OCI-LY7 (cell line): ENCODE results near the gene TRAM2.

ENCODE experiments used
- EZH2phosphoT487 ChIP-seq: fragments of 200-600 bp; sonication (generic); IDR thresholded peaks from 2 replicates; pipeline ENCODE4 v1.6.1; 2018; ENCODE audit warnings: low read depth, borderline replicate concordance, mild to moderate bottlenecking, mixed run types, antibody characterized with exemption, low read length, moderate library complexity, mixed read lengths
- TF ChIP-seq, protein P1 (sequence below): fragments of 200-600 bp; sonication (generic); conservative IDR thresholded peaks from 2 replicates; pipeline ENCODE4 v1.5.1; 2014; ENCODE audit warnings: mild to moderate bottlenecking, antibody characterized with exemption, low read length, moderate library complexity, mixed read lengths

DNA sequence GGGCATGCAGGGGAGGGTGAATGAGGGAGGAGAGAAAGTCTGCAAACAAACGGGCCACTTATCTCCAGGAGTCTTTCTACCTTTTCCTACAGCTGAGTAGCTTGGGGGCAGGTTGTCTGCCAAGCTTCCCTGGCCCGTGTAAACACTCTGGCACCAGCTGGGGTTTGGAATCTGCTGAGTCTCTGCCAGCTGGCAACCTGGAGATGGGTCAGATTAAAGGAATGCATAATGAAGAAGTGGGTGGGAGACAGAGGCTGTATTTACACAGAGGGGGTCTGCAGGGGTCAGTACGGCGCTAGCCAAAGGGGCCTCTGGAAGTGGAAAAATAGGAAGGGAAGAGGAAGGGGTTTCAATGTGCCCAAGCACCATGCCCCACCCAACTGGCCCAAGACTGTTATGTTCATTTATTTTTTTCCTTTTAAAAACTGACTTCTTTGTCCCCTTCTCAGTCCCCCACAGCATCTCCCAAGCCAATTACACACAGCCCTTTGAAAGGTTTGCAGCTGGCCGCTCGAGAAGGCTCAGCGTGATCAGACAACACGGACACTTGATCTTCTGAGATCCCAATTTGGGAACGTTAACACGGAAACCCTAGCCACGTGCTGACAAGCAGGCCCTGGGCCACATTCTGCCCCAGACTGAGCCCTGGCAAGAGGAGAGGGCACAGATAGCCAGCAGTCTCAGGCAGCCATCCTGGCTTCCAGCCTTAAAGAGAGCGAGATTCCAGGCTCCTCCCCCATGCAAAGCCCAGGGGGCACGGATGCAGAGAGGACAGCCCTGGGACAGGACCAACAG is 25.2 kb downstream of the TRAM2 start:
- TF ChIP-seq EZH2phosphoT487 = no peak
- TF ChIP-seq, protein P1, sequence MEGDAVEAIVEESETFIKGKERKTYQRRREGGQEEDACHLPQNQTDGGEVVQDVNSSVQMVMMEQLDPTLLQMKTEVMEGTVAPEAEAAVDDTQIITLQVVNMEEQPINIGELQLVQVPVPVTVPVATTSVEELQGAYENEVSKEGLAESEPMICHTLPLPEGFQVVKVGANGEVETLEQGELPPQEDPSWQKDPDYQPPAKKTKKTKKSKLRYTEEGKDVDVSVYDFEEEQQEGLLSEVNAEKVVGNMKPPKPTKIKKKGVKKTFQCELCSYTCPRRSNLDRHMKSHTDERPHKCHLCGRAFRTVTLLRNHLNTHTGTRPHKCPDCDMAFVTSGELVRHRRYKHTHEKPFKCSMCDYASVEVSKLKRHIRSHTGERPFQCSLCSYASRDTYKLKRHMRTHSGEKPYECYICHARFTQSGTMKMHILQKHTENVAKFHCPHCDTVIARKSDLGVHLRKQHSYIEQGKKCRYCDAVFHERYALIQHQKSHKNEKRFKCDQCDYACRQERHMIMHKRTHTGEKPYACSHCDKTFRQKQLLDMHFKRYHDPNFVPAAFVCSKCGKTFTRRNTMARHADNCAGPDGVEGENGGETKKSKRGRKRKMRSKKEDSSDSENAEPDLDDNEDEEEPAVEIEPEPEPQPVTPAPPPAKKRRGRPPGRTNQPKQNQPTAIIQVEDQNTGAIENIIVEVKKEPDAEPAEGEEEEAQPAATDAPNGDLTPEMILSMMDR = no peak
